DMS53 (cell line): ENCODE results near the gene CAPN5.
A peak's percentile ranks its signal among the peaks of the same experiment; 100 is the strongest.
"Not testable (repeated sequence)": the region's sequence is repeated elsewhere in the genome, so short reads cannot be mapped to it uniquely, and the experiment has no call there.

ENCODE experiments used
- DNase-seq: peaks from one replicate; lab custom pipeline; 2025; lab: John Stamatoyannopoulos, UW

The CAPN5 gene

GRCh38 chr11:77042111-77042726 lies 24.6 kb upstream of the CAPN5 start:
- no peak for DNase-seq

GRCh38 chr11:77044356-77044755 lies 22.4 kb upstream of the CAPN5 start:
- DNase-seq = no peak

- no peak for DNase-seq
These were observed 21.9 kb upstream of the CAPN5 start for GRCh38 chr11:77044886-77045285.

- peak; percentile 94 for DNase-seq
These were observed 20.7 kb upstream of the CAPN5 start for GRCh38 chr11:77046060-77046501.

GRCh38 chr11:77047007-77047927 lies 19.5 kb upstream of the CAPN5 start:
- DNase-seq = peak; percentile 100

- DNase-seq = not testable (repeated sequence)
These were observed 18.8 kb upstream of the CAPN5 start for GRCh38 chr11:77047928-77048446.

- no peak for DNase-seq
These were observed 17.7 kb upstream of the CAPN5 start for GRCh38 chr11:77049026-77049425.

GRCh38 chr11:77051511-77051910 lies 15.3 kb upstream of the CAPN5 start:
- DNase-seq = no peak

- DNase-seq = no peak
These were observed 14.3 kb upstream of the CAPN5 start for GRCh38 chr11:77052518-77052917.

GRCh38 chr11:77053217-77054015 lies 13.4 kb upstream of the CAPN5 start:
- no peak for DNase-seq

- no peak for DNase-seq
These were observed 12.7 kb upstream of the CAPN5 start for GRCh38 chr11:77054084-77054483.

GRCh38 chr11:77055101-77055561 lies 11.6 kb upstream of the CAPN5 start:
- DNase-seq = no peak

GRCh38 chr11:77055913-77056312 lies 10.9 kb upstream of the CAPN5 start:
- DNase-seq = no peak

GRCh38 chr11:77056814-77057402 lies 9.9 kb upstream of the CAPN5 start:
- no peak for DNase-seq

GRCh38 chr11:77057938-77058474 lies 8.8 kb upstream of the CAPN5 start:
- DNase-seq = no peak

- no peak for DNase-seq
These were observed 7.9 kb upstream of the CAPN5 start for GRCh38 chr11:77058900-77059299.

- DNase-seq = no peak
These were observed 7.0 kb upstream of the CAPN5 start for GRCh38 chr11:77059806-77060205.

GRCh38 chr11:77060234-77060633 lies 6.5 kb upstream of the CAPN5 start:
- DNase-seq = no peak

- DNase-seq = peak; percentile 88
These were observed 5.5 kb upstream of the CAPN5 start for GRCh38 chr11:77061258-77061657.

- peak; percentile 62 for DNase-seq
These were observed 3.8 kb upstream of the CAPN5 start for GRCh38 chr11:77062924-77063323.

GRCh38 chr11:77063407-77063806 lies 3.4 kb upstream of the CAPN5 start:
- DNase-seq = peak; percentile 69
